ENCODE measurements around the gene STX8.
A peak's percentile ranks its signal among the peaks of the same experiment; 100 is the strongest.

STX8 gene

DNA sequence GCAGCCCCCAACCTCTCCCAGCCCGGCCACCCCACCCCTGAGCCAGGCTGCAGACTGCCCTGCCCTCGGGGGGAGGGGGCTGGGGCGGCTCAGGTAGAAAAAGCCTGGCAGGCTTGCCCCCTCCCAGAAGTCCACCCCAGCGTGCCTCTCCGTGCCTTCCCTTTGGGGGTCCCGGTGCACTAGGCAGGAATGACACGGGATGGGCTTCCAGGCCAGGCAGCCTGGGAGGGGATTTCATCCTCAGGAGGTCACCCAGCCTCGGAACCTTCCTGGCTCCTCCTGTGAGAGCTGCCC lies 369.3 kb downstream of the STX8 start:
- Histone ChIP-seq H3K79me2 (ENCODE audit: low read length) (no peaks in the 10 kb centered on the region), H3K9ac (ENCODE audit: low read length) (no peak overlapping the region), H3K4me2 (ENCODE audit: low read length) (no peak overlapping the region), H2AFZ (ENCODE audit: low read depth, low read length) (no peak overlapping the region), H4K20me1 (ENCODE audit: insufficient read depth, low read length) (no peaks in the 10 kb centered on the region), H3K9me3 (ENCODE audit: insufficient read depth, low read length) (no peaks in the 10 kb centered on the region), H3K4me1 (ENCODE audit: low read length) (peaks cover 31% of the 10 kb centered on the region), H3K4me3 (ENCODE audit: low read length) (no peak overlapping the region), H3K27me3 (ENCODE audit: low read depth, low read length) (no peaks in the 10 kb centered on the region), H3K36me3 (replicated peaks; ENCODE audit: low read depth, low read length) (no peaks in the 10 kb centered on the region), H3K27ac (ENCODE audit: low read length) (no peak overlapping the region)
- TF ChIP-seq, protein P1, sequence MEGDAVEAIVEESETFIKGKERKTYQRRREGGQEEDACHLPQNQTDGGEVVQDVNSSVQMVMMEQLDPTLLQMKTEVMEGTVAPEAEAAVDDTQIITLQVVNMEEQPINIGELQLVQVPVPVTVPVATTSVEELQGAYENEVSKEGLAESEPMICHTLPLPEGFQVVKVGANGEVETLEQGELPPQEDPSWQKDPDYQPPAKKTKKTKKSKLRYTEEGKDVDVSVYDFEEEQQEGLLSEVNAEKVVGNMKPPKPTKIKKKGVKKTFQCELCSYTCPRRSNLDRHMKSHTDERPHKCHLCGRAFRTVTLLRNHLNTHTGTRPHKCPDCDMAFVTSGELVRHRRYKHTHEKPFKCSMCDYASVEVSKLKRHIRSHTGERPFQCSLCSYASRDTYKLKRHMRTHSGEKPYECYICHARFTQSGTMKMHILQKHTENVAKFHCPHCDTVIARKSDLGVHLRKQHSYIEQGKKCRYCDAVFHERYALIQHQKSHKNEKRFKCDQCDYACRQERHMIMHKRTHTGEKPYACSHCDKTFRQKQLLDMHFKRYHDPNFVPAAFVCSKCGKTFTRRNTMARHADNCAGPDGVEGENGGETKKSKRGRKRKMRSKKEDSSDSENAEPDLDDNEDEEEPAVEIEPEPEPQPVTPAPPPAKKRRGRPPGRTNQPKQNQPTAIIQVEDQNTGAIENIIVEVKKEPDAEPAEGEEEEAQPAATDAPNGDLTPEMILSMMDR (IDR thresholded peaks at IDR 0.05; ENCODE audit: low read depth, low read length): no peak
- no peak for TF ChIP-seq EZH2phosphoT487 (IDR thresholded peaks at IDR 0.05; ENCODE audit: low read depth)

DNA sequence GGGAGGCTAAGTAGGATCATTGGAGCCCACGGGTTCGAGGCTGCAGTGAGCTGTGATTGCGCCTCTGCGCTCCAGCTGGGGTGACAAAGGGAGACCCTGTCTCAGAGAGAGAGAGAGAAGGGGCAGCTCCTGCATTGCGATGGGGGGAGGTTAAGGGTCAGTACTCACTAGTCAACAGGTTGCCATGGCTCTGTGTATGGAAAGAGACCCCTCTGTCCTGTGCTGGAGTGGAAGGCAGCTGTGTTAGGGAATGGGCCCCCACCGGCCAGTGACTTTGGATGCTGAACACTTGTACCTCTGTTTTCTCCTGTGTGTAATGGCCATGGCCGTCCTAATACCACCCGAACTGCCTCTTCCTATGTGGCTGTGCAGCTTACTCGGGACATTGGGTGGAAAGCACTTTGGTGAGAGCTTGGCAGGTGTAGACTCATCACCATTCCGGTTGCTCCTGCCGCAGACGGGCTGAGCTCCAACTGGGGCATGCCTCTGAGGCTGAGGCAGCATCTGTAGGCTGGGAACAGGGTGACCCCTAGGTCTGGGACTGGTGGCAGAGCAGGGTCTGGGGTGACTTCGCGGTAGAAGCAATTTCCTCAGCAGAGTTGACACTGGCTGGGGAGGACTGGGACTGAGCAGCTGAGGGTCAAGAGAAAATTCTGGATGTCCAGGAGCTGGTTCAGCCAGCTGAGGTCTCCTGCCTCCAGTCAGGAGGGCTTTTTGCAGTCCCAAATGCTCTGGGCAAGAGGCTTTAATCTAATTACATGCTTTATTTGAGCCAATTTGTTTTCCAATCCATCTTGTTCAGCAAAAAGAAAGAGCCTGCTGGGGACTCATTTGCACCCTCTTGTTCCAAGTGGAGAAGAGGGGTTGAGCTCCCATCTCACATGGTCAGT lies 369.9 kb downstream of the STX8 start:
- no peak overlapping the region; the same call in 1 of the 2 replicates for H3K27ac ChIP-seq (ENCODE audit: low read length)
- no peak overlapping the region for H2AFZ ChIP-seq (ENCODE audit: low read depth, low read length)
- H3K4me2 ChIP-seq (ENCODE audit: low read length): no peak overlapping the region
- no peaks in the 10 kb centered on the region for H3K9me3 ChIP-seq (ENCODE audit: insufficient read depth, low read length)
- peaks cover 37% of the 10 kb centered on the region for H3K4me1 ChIP-seq (ENCODE audit: low read length)
- no peaks in the 10 kb centered on the region for H4K20me1 ChIP-seq (ENCODE audit: insufficient read depth, low read length)
- no peak for TF ChIP-seq EZH2phosphoT487 (IDR thresholded peaks at IDR 0.05; ENCODE audit: low read depth)
- TF ChIP-seq, protein P1 (IDR thresholded peaks at IDR 0.05; ENCODE audit: low read depth, low read length): no peak
- H3K27me3 ChIP-seq (ENCODE audit: low read depth, low read length): no peaks in the 10 kb centered on the region
- H3K4me3 ChIP-seq (ENCODE audit: low read length): no peak overlapping the region
- H3K36me3 ChIP-seq (replicated peaks; ENCODE audit: low read depth, low read length): no peaks in the 10 kb centered on the region
- H3K9ac ChIP-seq (ENCODE audit: low read length): no peak overlapping the region
- no peaks in the 10 kb centered on the region for H3K79me2 ChIP-seq (ENCODE audit: low read length)

DNA sequence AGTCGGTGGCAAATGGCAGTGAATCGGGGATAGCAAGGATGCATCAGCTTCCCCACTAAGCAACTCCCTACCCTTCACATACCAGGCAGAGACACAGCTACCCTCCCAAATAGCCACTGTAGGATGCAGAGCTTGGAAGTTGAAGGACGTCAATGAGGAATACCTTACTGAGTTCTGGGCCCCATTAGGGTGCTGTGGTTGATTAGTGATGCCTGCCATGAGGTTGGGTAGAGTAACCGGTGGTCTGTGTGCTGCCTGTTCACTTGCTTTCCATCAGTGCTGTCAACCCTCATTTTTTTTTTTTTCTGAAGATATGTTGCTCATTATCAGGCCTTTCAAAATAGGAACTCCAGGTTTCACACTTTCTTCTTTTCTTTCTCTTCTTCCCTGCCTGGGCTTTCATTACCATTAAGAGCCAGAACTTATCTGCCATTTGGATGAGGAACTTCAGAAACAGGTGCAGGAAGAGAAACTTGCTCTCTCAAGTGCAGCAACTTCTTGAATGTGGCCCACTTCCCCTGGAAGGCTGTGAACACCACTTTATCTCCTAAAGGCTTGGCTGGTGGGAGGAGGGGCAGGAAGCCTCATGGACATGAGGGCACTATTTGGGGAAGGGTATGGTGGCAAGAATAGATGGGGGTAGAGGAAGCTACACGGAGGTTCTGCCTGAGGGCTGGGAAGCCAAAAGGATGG lies 370.8 kb downstream of the STX8 start:
- Histone ChIP-seq H3K36me3 (replicated peaks; ENCODE audit: low read depth, low read length) (no peaks in the 10 kb centered on the region), H3K79me2 (ENCODE audit: low read length) (no peaks in the 10 kb centered on the region), H3K27ac (ENCODE audit: low read length) (peak overlapping the region; percentile 65), H3K4me3 (ENCODE audit: low read length) (no peak overlapping the region; the same call in 1 of the 2 replicates), H3K4me1 (ENCODE audit: low read length) (peaks cover 47% of the 10 kb centered on the region), H3K9ac (ENCODE audit: low read length) (no peak overlapping the region), H3K27me3 (ENCODE audit: low read depth, low read length) (no peaks in the 10 kb centered on the region), H3K4me2 (ENCODE audit: low read length) (peak overlapping the region; percentile 45), H3K9me3 (ENCODE audit: insufficient read depth, low read length) (no peaks in the 10 kb centered on the region), H4K20me1 (ENCODE audit: insufficient read depth, low read length) (no peaks in the 10 kb centered on the region), H2AFZ (ENCODE audit: low read depth, low read length) (no peak overlapping the region)
- TF ChIP-seq, protein P1 (IDR thresholded peaks at IDR 0.05; ENCODE audit: low read depth, low read length): no peak
- TF ChIP-seq EZH2phosphoT487 (IDR thresholded peaks at IDR 0.05; ENCODE audit: low read depth): no peak

DNA sequence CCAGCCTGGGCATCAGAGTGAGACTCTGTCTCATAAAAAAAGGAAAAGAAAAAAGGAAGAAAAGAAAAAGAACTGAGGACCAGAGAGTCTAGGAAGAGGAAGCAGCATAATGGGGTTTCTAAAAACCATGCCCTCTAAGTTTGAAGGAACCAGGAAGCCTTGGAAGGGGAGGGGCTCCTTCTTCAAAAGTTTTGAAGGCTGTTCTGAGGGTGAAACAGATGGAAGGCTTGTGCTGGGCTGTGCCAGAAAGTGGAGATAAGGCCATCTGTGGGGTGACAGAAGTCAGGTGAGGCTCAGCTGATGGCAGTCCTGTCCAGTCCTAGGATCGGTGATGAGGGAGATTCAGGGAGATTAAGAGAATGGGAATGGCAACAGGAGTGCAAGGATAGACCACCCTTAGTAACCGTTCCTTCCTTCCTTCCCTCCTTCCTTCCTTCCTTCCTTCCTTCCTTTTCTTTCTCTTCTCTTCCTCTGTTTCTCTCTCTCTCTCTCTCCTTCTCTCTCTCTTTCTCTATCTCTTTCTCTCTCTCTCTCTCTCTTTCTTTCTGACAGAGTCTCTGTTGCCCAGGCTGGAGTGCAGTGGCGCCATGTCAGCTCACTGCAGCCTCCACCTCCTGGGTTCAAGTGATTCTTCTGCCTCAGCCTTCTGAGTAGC lies 371.7 kb downstream of the STX8 start:
- Histone ChIP-seq H3K9me3 (ENCODE audit: insufficient read depth, low read length) (no peaks in the 10 kb centered on the region), H3K27ac (ENCODE audit: low read length) (peak overlapping the region; percentile 65; the same call in 1 of the 2 replicates), H3K27me3 (ENCODE audit: low read depth, low read length) (no peaks in the 10 kb centered on the region), H3K36me3 (replicated peaks; ENCODE audit: low read depth, low read length) (no peaks in the 10 kb centered on the region), H3K79me2 (ENCODE audit: low read length) (no peaks in the 10 kb centered on the region), H3K4me2 (ENCODE audit: low read length) (peak overlapping the region; percentile 22), H4K20me1 (ENCODE audit: insufficient read depth, low read length) (no peaks in the 10 kb centered on the region), H2AFZ (ENCODE audit: low read depth, low read length) (no peak overlapping the region), H3K4me1 (ENCODE audit: low read length) (peaks cover 51% of the 10 kb centered on the region), H3K4me3 (ENCODE audit: low read length) (no peak overlapping the region), H3K9ac (ENCODE audit: low read length) (no peak overlapping the region)
- TF ChIP-seq EZH2phosphoT487 (IDR thresholded peaks at IDR 0.05; ENCODE audit: low read depth): no peak
- TF ChIP-seq, protein P1 (IDR thresholded peaks at IDR 0.05; ENCODE audit: low read depth, low read length): no peak
